Activated naive CD4-positive, alpha-beta T cell treated with anti-CD3 and anti-CD28 coated beads for 36 hours (primary cell): ENCODE results near the gene LLCFC1. TPM values are rescaled to one million over a fixed set of nuclear protein-coding genes. Genes with fewer than 3 reads are reported as not detected.

Experiments used
- CTCF ChIA-PET: fragments of 350-600 bp; sonication (Branson Sonifier 250); formaldehyde crosslinking; loops from one replicate; lab custom pipeline; 2021; ENCODE audit warnings: antibody characterized with exemption; lab: Charles Lee
- DNase-seq: peaks from one replicate; pipeline ENCODE4 v3.0.0-alpha.2; 2020
- H3K27ac Mint-ChIP-seq: one replicate; pipeline ENCODE4 v1.8.0; 2021; ENCODE audit warnings: mild to moderate bottlenecking, mixed read lengths
- H3K27me3 Mint-ChIP-seq: one replicate; pipeline ENCODE4 v1.8.0; 2021; ENCODE audit warnings: low read depth, mixed read lengths
- H3K36me3 Mint-ChIP-seq: one replicate; pipeline ENCODE4 v1.8.0; 2021; ENCODE audit warnings: low read depth, mixed read lengths
- H3K4me1 Mint-ChIP-seq: one replicate; pipeline ENCODE4 v1.8.0; 2021; ENCODE audit warnings: low read depth, mixed read lengths
- H3K4me3 Mint-ChIP-seq: one replicate; pipeline ENCODE4 v1.8.0; 2021; ENCODE audit warnings: mild to moderate bottlenecking, moderate library complexity, mixed read lengths
- H3K9me3 Mint-ChIP-seq: one replicate; pipeline ENCODE4 v1.8.0; 2021; ENCODE audit warnings: mixed read lengths
- intact Hi-C: fragments of 100-400 bp; cut with micrococcal nuclease; formaldehyde crosslinking; loops from one replicate; pipeline ENCODE4 v1.15.1; 2023
- total RNA-seq, 2 experiments: library from RNA; stranded (reverse); gene quantifications; one replicate each; pipeline ENCODE4 v1.2.3, GENCODE V29; 2021

Gene LLCFC1
- total RNA-seq, 2 experiments from 2014 or later: not detected

DNA sequence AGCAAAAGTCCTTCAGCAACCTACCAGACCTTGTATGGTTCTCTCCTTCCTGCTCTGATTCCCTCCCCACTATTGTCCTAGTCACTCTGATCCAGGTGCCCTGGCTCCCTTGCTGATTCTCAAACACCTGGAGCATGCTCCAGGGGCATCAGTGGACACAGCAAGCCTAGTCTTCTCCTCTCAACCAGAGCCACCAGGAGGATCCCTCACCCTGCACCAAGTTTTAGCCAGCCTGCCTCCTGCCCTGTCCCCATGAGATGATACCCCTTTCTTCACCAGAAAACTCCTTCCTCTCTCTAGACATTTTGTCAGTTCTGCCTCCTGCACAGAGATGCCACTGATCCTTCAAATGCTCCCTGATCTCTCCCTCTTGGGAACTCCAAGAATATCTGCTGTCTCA lies 11.0 kb downstream of the LLCFC1 start:
- Mint-ChIP-seq H3K27ac (no peak overlapping the region), H3K4me3 (no peak overlapping the region), H3K9me3 (peaks cover 11% of the 10 kb centered on the region), H3K27me3 (peaks cover 2% of the 10 kb centered on the region), H3K36me3 (no peaks in the 10 kb centered on the region), H3K4me1 (no peaks in the 10 kb centered on the region)
- CTCF ChIA-PET: interaction anchor here (1.0 kb wide), 1 partner anchor 53 kb away, joined by 3 read pairs; no protein-coding TSS in a partner anchor
- no peak for DNase-seq
- intact Hi-C loops: no loop called here

- CTCF ChIA-PET: no interaction called here
- H3K27me3 Mint-ChIP-seq: peaks cover 2% of the 10 kb centered on the region
- H3K4me3 Mint-ChIP-seq: no peak overlapping the region
- no peak overlapping the region for H3K27ac Mint-ChIP-seq
- no peaks in the 10 kb centered on the region for H3K36me3 Mint-ChIP-seq
- no peak for DNase-seq
- intact Hi-C loops: no loop called here
- H3K9me3 Mint-ChIP-seq: peaks cover 22% of the 10 kb centered on the region
- no peaks in the 10 kb centered on the region for H3K4me1 Mint-ChIP-seq
These were observed 15.5 kb downstream of the LLCFC1 start for GRCh38 chr7:142954680-142955268.

GRCh38 chr7:142956951-142957623 lies 17.8 kb downstream of the LLCFC1 start:
- Mint-ChIP-seq H3K27ac (no peak overlapping the region), H3K36me3 (no peaks in the 10 kb centered on the region), H3K27me3 (no peaks in the 10 kb centered on the region), H3K4me1 (no peaks in the 10 kb centered on the region), H3K9me3 (peaks cover 22% of the 10 kb centered on the region), H3K4me3 (no peak overlapping the region)
- intact Hi-C loops: no loop called here
- DNase-seq: no peak
- CTCF ChIA-PET: no interaction called here

- H3K36me3 Mint-ChIP-seq: no peaks in the 10 kb centered on the region
- no peak overlapping the region for H3K4me3 Mint-ChIP-seq
- H3K9me3 Mint-ChIP-seq: peaks cover 22% of the 10 kb centered on the region
- no peaks in the 10 kb centered on the region for H3K27me3 Mint-ChIP-seq
- H3K27ac Mint-ChIP-seq: no peak overlapping the region
- H3K4me1 Mint-ChIP-seq: no peaks in the 10 kb centered on the region
- intact Hi-C loops: no loop called here
- CTCF ChIA-PET: interaction anchor here (1.4 kb wide), 1 partner anchor 36 kb away, joined by 4 read pairs; no protein-coding TSS in a partner anchor
- no peak for DNase-seq
These were observed 18.4 kb downstream of the LLCFC1 start for GRCh38 chr7:142957723-142958122.

GRCh38 chr7:142959202-142959601 lies 19.9 kb downstream of the LLCFC1 start:
- H3K27me3 Mint-ChIP-seq: peaks cover 4% of the 10 kb centered on the region
- no peaks in the 10 kb centered on the region for H3K36me3 Mint-ChIP-seq
- no peak overlapping the region for H3K27ac Mint-ChIP-seq
- no peaks in the 10 kb centered on the region for H3K4me1 Mint-ChIP-seq
- H3K4me3 Mint-ChIP-seq: no peak overlapping the region
- intact Hi-C loops: no loop called here
- CTCF ChIA-PET: interaction anchor here (1.4 kb wide), 1 partner anchor 34 kb away, joined by 4 read pairs; no protein-coding TSS in a partner anchor
- DNase-seq: no peak
- H3K9me3 Mint-ChIP-seq: peaks cover 16% of the 10 kb centered on the region

DNA sequence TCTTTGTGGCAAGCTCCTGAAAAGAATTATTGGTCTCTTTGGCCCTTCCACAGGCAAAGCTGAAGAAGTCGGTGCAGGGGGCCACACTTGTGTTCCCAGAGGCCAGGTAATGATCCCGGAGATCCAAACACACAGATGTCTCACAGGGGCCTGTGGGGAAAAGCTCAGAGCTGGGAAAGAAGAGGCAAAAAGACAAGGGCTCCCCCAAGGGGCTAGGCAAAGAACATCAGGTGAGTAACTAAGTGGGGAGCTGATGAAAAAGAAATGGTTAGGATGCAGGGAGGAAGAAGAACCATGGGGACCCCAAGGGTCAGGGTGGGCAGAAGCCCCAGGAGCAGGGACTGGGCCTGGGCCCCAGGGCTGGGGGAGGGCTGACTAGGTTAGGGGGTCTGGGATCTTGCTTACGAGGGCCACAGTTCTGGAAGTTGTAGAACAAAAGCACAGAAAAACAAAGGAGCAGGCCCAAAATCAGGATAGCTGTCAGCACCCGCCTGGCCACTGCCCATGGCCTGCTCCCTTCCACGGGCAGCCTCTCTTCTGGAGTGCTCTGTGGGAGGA lies 21.8 kb downstream of the LLCFC1 start:
- H3K4me3 Mint-ChIP-seq: no peak overlapping the region
- no peaks in the 10 kb centered on the region for H3K36me3 Mint-ChIP-seq
- H3K27ac Mint-ChIP-seq: no peak overlapping the region
- CTCF ChIA-PET: interaction anchor here (0.6 to 1.4 kb wide), 6 partner anchors 17 to 661 kb away, joined by 3 to 5 read pairs (median 4); no protein-coding TSS in a partner anchor
- no peaks in the 10 kb centered on the region for H3K4me1 Mint-ChIP-seq
- DNase-seq: no peak
- peaks cover 5% of the 10 kb centered on the region for H3K9me3 Mint-ChIP-seq
- intact Hi-C loops: no loop called here
- peaks cover 4% of the 10 kb centered on the region for H3K27me3 Mint-ChIP-seq

GRCh38 chr7:142961595-142961972 lies 22.3 kb downstream of the LLCFC1 start:
- H3K4me1 Mint-ChIP-seq: no peaks in the 10 kb centered on the region
- H3K4me3 Mint-ChIP-seq: no peak overlapping the region
- DNase-seq: no peak
- intact Hi-C loops: no loop called here
- H3K36me3 Mint-ChIP-seq: no peaks in the 10 kb centered on the region
- H3K27me3 Mint-ChIP-seq: peaks cover 4% of the 10 kb centered on the region
- no peak overlapping the region for H3K27ac Mint-ChIP-seq
- peaks cover under 1% of the 10 kb centered on the region for H3K9me3 Mint-ChIP-seq
- CTCF ChIA-PET: interaction anchor here (0.6 to 1.4 kb wide), 6 partner anchors 18 to 662 kb away, joined by 3 to 5 read pairs (median 4); no protein-coding TSS in a partner anchor

DNA sequence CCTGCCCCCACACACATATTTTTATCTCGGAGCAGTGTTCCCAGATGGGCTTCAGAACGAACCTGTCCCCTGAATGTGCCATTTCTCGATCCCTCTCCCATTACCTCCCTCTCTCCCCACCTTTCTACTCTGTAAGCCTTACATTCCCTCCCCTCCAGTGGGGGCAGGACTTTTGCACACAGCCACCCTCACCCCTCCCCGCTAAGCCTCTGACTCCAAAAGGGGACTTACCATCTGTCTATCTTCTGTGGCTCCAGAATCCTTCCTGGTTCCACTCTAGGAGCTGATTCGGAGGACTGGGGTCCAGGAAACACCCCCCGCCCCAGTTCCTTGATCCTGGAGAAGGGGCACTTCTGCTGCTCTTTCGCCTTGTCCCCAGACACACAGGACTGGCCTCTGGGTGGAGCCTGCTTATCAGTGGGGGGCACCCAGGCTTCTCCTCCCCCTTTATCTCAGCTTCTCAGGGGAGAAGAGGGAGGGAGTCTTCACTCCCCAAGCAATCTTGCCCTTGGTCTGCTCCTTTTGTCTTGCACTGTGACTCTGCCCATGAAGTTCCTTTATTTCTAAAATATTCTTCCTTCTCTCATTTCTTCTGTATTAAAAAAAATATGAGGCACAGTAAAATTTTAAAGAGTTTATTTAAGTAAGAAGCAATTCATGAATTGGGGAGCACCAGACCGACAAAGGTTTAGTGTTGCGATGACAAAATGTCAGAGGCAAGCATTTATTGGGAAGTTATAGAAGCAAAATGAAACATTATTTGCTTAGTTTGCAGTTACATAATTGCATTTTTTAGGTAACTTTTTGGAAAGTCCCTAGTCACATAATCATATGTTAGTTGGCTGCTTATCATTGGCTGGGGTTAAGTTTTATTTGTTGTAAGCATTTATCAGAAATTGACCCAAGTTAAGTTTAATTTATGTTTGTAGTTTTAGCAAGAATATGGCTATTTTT lies 23.0 kb downstream of the LLCFC1 start, which contains the start of gene KEL:
KEL (minus strand) TSS at position 391 of the 954 bp plus-strand sequence; CDS start at position 234, 157 bp downstream.
- no peak for DNase-seq
- CTCF ChIA-PET: no interaction called here

DNA sequence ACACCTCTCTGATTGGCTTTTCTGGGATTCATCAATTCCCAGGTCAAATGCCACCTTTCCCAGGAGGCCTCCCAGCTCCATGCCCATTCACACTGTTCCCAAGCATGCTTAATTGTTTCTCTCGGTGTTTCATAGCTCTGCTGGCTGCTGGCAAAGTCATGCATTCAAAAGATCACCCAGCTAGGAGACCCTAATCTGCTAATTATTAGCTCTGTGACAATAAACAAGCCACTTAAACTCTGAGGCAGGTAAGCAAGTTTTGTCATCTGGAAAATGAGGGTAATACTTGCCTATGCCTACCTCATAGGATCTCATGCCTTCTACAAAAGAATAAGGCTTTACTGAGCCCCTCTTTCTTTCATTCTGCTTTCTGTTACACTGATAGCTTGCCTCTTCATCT lies 23.7 kb downstream of the LLCFC1 start:
- Mint-ChIP-seq H3K4me1 (no peaks in the 10 kb centered on the region), H3K9me3 (no peaks in the 10 kb centered on the region), H3K36me3 (no peaks in the 10 kb centered on the region), H3K27me3 (peaks cover 8% of the 10 kb centered on the region), H3K27ac (no peak overlapping the region), H3K4me3 (no peak overlapping the region)
- CTCF ChIA-PET: no interaction called here
- no peak for DNase-seq
- intact Hi-C loops: no loop called here

More for the DNA sequence above, 23.0 kb downstream of the LLCFC1 start, which contains the start of gene KEL:
- Mint-ChIP-seq H3K27me3 (peaks cover 7% of the 10 kb centered on the region), H3K27ac (no peak within 1 kb of the TSS), H3K9me3 (no peaks in the 10 kb centered on the region), H3K4me1 (no peaks in the 10 kb centered on the region), H3K4me3 (no peak within 1 kb of the TSS), H3K36me3 (no peaks in the 10 kb centered on the region)
- intact Hi-C loops: no loop called here

DNA sequence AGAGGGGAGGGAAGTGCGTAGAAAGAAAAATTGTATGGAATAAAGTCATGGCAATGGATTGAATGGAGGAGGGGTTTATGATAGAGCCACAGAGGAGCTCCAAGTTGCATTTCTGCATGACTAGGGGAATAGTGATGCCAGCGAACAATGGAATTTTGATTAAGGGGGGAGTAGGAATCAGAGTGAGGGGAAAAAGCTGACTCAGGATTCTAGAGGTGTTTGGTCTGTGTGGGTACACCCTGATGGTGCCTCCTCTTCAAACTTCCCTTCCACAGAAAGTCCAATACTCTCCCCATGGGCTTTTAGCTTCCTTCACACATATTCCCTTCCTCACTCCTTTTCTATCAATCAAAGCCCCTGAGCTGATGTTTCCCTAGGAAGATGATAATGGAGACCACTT lies 24.7 kb downstream of the LLCFC1 start:
- no peak overlapping the region for H3K27ac Mint-ChIP-seq
- no peaks in the 10 kb centered on the region for H3K4me1 Mint-ChIP-seq
- H3K4me3 Mint-ChIP-seq: no peak overlapping the region
- H3K9me3 Mint-ChIP-seq: no peaks in the 10 kb centered on the region
- H3K36me3 Mint-ChIP-seq: no peaks in the 10 kb centered on the region
- CTCF ChIA-PET: no interaction called here
- DNase-seq: no peak
- peaks cover 13% of the 10 kb centered on the region for H3K27me3 Mint-ChIP-seq
- intact Hi-C loops: no loop called here

- Mint-ChIP-seq H3K36me3 (no peaks in the 10 kb centered on the region), H3K4me1 (no peaks in the 10 kb centered on the region), H3K9me3 (no peaks in the 10 kb centered on the region), H3K27me3 (peaks cover 15% of the 10 kb centered on the region), H3K27ac (no peak overlapping the region), H3K4me3 (no peak overlapping the region)
- CTCF ChIA-PET: no interaction called here
- intact Hi-C loops: no loop called here
- DNase-seq: no peak
These were observed 25.4 kb downstream of the LLCFC1 start for GRCh38 chr7:142964502-142965246.
